ENCODE measurements around the gene SGMS1.
A peak's percentile ranks its signal among the peaks of the same experiment; 100 is the strongest.

Gene SGMS1

DNA sequence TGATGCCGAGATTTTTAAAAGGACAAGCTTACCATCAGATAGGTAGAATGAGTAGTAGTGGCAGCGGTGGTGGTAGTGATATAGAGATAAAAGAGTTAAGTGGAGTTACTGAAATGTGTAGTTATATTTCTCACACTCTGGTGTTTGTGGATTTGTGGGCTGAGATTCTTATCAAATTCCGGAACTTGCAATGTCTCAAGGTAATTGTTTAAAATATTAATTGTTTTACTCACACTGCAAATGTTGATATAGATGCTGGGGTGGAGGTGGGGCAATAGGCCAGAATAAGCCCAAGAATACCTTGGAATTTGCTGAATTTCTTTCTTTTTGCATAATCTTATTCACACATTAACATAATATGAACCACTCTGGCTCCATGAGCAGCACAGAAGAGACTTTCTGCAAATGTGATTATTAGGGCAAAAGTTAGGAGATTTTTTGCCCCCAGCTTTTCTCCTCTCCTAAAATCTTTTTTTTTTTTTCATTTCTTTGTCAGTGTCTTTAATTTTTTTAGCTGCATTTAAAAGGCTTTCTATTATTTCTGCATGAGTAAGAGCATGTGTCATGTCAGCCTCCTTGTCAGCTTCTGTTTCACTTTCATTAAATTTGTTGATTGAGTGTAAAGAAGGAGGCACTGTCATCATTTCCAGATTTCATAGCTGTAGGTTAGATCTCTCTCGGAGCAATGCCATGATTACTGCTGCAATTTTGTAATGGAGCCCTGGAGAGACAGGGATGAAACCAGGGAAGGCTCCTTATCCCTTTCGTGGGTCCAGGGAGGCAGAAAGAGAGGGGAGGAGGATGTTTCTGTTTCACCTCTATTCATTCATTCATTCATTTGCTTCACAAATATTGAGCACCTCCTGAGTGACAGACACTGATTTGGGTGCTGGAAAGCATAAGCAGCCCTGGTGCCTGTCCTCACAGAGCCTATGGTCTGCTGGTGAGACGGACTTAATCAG is 13.1 kb upstream of the SGMS1 start:
- no peak for DNase-seq (ENCODE audit: insufficient read length, low spot score)
- no peak for FAIRE-seq

DNA sequence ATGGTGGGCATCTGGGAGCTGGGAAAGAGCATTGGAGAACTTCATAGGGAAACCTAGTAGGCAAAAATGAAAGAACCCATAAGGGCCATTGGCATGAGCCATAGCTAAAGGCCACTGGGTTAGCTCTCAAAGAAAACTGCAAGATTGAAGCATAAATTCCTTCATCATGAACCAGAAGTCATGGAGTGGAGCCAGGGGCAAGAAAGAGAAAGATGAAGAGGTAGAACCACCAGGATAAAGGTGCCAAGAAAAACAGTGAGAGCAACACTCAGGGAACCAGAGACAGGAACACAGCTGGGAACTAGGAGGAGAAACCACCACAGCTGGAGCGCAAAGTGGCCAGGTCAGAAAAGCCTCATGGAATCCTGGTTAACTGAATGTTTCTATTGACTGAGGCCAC is 11.5 kb upstream of the SGMS1 start:
- no peak for FAIRE-seq
- no peak for DNase-seq (ENCODE audit: insufficient read length, low spot score)

DNA sequence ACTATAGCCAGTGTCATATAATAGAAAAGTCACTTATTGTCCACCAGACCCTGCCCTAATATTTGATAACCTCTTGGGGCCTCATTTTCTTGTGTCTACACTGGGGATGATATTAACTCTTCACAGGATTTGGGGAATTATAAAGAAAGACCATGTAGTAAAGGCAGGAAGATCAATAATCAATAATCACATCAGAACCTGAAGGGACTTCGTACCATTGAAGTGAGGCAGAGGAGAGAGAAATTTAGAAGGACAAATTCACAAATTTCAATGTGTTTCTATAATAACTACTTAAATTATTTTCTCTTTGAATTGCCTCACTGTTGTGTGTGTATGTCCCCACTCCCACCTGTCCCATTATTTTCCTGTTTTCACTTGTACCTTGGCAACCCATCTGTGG is 10.7 kb upstream of the SGMS1 start:
- FAIRE-seq (no peak), DNase-seq (ENCODE audit: insufficient read length, low spot score) (no peak)

DNA sequence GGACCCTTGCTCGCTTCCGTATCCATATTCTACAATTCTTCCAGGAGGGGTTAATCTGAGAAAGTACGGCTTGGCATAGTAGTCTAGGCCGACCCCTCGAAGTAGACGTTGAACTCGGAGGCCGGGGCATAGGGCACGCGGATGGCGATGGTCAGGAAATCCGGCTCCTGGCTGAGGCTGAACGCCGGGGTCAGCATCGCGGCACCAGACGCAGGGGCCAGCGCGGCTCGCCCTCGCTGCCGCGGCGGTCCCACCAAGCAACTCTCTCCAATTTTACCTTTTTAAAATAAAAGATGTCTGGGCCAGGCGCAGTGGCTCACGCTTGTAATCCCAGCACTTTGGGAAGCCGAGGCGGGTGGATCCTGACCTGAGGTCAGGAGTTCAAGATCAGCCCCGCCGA is 7.3 kb upstream of the SGMS1 start:
- no peak for FAIRE-seq

DNA sequence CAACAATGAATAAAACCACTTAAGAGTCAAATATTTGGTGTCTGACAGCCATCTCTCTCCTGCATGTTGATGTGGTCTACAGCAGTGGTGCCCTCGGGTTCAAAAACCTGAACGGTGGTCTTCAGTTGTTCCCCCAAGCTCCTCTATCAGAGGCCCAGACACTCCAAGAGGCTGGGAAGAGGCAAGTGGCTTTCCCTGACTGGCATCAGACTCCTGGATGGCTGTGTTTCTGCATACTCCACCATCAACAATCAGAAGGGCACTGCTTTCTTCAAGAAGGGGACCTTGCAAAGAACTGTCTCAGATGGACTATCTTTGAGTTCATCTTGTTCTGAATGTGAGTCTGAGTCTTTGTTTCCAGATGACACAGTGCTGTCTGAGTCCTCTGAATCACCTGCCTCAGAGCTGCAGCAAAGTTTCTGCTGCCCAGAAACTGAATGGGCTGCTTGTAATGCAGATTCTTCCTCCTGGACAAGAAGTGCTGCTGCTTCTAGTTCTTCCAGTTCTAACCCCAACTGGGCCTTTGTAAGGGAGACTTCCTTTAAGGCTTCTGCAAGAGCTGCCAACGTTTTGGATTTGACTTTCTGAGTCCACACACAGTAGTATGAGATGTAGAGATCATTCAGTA is 5.9 kb upstream of the SGMS1 start:
- DNase-seq (ENCODE audit: insufficient read length, low spot score) (no peak), FAIRE-seq (no peak)

More for the DNA sequence above, 7.3 kb upstream of the SGMS1 start:
- no peak for DNase-seq (ENCODE audit: insufficient read length, low spot score)

DNA sequence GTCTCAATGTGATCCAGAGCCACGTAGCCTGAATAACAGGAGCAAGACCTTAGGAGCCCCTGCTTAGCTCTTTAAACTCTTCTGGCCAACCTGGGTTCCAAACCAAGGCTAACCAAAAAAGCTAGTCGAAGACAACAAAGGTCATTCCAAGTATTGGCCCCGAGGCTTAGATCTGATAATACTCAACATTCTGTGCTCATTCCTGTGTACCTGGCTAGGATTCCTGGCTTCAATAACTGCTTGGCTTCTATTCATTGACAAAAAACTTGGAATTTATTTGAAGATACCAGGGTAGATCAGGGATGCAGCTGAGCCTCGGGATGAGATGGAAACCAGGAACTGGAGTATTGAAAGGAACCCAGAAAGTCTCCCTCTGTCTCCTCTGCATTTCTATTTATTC is 4.1 kb upstream of the SGMS1 start:
- no peak for DNase-seq (ENCODE audit: insufficient read length, low spot score)
- FAIRE-seq = no peak

DNA sequence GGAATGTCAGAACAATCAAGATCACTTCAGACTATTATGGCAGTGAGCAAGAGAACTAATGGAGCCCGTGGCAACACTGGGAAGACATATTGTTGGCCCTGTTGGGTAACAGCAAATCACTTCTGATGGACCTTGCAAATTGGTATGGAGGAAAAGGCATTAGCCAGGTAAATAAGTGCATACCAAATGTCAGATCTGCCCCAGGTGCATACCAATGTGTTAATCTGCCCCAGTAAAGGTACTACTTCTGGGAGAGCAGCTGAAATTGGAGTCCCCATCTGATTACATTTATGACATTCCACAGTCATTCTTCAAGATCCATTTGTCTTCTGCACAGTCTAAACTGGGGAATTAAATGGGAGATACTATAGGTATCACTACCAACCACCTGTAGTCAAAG is 3.7 kb upstream of the SGMS1 start:
- FAIRE-seq (no peak), DNase-seq (ENCODE audit: insufficient read length, low spot score) (no peak)

DNA sequence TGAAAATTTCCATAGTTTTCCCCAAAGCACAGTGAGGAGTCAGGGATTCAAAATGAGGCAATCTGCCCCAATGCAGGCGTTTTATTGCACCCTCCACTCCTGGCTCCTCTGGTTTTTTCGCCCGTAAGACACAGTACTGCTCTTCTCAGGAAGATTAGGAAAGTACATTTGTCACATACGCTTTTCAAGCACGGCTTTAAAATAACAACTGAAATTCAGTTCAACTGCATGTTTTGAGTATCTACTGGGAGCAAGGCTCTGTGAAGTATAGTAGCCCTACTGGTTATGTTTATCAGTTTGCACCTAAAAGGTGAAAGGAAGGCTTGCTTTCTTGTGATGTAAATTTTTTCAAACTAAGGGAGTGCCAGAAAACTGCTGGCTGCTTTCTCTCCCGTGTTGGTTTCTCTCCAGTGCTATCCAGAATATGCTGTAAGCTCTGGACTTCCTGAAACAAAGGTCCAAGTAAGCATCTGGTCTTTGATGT is 1.9 kb upstream of the SGMS1 start:
- DNase-seq (ENCODE audit: insufficient read length, low spot score) (no peak), FAIRE-seq (no peak)

DNA sequence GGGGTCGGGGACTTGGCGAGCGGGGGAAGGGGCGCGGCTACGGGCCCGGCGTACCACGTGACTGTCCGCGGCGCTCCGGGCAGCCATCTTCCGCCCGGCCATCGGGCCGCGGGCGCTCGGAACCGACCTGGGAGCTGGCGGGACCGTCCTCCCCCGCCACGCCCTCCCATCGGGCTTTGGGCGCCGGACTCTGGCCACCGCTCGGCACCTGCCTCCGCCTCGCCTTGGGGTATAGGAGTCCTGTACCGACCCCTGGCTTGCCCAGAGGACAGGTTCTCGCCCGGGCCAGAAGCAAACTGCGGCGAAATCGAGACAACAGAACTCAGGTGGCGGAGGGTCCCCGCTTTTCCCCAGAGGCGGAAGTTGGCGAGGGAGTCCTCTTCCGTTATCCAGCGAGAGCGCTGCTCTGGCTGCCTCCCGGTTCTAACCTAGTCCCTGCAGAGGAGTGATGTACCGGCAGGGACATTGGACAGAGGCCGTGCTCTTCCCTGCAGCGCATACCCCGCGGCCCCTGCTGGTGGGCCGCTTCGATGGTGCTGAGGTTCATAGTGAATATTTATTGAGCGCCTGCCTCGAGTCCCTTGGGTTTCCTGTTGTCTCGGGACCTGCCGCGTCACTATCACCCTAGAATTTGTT is 1.2 kb upstream of the SGMS1 start:
- peak; percentile 75 for DNase-seq (ENCODE audit: insufficient read length, low spot score)
- FAIRE-seq = peak; percentile 31

DNA sequence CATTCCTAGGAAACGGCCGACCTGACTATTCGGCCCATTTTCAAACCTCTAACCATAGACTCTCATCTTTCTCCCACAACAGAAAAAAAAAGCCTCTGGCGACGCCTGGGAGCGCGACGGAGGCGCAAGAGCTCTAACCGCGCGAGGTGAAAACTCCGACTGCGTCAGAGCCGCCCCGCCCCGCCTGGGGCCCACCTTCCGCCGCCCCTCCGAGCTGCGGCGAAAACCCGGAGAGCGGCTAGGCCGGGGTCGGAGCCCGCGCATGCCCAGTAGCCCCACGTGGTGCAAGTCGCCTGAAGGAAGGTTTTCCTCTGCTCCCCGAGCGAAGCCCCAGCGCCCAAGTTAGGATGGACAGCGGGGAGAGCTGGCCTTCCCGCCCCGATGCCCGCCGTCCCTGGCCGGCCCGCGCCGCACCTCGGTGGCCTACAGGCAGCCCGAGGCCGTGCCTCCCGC is 683 bp upstream of the SGMS1 start:
- DNase-seq (ENCODE audit: insufficient read length, low spot score) (peak; percentile 82), FAIRE-seq (peak; percentile 48)

DNA sequence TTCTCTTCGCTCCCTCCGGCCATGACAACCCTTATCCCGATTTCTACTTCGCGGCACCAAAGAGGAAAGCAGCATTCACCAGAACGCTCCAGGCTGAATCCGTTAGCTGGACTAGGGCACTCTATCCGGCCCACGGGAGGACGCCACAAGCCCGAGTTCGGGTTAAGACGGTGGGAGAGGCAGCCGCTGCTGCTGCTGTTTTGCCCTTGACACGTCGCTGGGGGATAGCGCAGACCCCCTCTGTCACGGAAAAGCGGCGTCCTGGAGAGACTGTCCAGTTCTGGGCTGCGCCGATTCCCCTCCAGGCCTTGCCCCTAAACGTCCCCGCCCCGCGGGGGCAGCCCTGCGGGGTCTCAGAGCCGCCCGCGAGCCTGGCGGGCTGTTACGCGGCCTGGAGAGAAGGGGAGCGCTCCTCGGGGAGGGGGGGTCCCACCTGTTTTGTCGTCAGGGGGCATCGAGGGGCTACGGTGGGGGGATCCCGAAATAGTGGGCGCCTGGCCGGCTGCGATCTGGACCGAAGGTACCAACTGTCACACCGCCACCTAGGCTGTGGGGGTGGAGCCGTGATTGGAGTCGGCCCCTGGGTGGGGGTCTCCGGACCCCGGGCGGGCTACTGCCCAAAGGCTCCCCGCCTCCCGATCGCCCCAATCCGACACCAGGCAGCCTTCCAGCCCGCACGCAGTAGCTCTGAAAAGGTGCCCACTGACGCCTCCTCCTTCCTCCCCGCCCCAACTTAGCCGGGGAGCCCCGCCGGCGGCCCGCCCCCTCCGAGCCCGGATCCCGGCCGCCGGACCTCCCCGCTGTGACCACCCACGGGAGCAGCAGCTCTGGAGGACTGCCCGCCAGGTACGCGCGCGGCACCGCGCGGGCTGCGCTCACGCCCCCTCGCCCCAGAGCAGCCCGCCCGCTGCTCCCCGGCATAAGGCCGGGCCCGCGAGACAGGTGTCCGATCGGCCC is 772 bp downstream of the SGMS1 start:
- FAIRE-seq = no peak

DNA sequence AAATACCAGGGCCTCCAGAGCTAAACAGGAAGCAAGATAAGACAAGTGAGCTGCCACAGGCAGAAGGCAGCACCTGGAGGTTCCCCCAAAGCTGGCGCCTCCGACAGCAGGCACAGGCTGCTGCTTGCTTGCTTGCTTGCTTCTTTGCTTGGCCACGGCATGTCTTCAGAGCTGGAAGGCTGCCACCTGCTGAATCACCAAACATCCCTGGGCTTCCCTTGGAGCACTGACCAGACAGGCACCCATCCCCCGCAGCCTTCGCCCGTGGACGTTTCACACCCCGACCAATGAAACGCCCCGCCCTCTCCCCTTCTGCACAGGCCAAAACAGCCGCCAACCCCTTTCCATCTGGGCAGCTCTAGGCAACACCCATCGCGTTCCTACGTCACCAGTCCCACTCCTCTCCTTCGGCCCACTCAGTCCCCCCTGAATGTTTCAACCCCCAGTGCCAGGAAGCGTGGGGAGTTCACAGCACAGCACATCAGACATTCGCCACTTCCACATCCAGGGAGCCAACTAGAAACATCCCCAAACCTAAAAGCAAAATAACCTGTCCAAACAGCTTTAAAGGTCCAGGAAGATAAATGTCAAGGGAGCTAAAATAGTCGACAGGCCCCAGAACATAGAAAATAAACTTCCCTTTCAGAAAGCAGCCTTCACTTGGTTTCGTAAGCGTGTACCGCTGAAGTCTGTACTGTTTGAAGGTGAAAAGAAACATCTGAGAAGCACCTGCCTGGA is 1.6 kb downstream of the SGMS1 start:
- DNase-seq (ENCODE audit: insufficient read length, low spot score) (peak; percentile 82), FAIRE-seq (peak; percentile 28)

More for the DNA sequence above, 772 bp downstream of the SGMS1 start:
- DNase-seq (ENCODE audit: insufficient read length, low spot score) = peak; percentile 11

DNA sequence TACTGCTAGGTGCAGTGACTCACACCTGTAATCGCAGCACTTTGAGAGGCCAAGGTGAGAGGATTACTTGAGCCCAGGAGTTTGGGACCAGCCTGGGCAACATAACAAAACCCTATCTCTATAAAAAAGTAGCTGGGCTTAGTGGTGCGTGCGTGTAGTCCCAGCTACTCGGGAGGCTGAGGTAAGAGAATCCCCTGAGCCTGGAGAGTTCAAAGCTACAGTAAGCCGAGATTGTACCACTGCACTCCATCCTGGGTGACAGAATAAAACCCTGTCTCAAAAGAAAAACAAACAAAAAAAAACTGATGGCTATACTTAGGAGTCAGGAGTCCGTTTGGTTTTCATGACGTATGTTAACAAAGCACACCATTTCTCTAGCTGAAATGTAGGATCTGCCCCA is 2.9 kb downstream of the SGMS1 start:
- DNase-seq (ENCODE audit: insufficient read length, low spot score) = no peak

DNA sequence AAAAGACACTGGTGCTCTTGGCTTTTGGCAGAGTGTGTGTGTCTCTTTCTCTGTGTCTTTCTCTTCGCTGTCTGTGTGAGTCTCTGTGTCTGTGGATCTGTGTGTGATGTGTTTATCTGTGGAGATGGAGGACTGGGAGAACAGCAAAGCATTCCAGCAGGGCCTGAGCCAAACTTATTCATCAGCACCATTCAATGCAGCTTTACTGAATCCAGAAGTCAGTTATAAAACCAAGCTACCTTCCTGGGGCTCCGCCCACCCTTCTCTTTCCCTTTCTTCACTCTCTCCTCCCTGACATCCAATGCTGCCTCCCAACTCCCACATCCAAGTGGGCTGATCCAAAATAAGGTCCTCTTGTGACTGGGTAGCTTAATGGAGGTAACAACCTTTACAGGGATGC is 3.9 kb downstream of the SGMS1 start:
- DNase-seq (ENCODE audit: insufficient read length, low spot score) (no peak), FAIRE-seq (no peak)

More for the DNA sequence above, 2.9 kb downstream of the SGMS1 start:
- FAIRE-seq = no peak

DNA sequence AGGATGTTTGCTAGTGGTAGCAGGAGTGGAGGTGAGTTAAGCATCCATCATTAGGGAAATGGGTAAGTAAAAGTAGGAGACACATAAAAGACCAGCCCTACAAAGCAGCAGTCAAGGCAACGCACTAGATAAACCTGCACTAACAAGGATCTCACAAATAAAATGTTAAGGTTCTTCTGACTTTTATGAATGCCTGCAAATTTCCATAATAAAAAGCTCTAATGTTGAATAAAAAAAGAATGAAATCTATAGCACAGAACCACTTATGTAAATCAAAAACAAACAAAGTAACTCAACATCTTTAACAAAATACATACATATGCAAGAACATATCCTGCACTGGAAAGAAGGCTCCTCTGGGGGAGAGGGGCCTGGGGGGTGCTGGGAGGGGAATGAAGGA is 4.6 kb downstream of the SGMS1 start:
- DNase-seq (ENCODE audit: insufficient read length, low spot score) = no peak
- no peak for FAIRE-seq

DNA sequence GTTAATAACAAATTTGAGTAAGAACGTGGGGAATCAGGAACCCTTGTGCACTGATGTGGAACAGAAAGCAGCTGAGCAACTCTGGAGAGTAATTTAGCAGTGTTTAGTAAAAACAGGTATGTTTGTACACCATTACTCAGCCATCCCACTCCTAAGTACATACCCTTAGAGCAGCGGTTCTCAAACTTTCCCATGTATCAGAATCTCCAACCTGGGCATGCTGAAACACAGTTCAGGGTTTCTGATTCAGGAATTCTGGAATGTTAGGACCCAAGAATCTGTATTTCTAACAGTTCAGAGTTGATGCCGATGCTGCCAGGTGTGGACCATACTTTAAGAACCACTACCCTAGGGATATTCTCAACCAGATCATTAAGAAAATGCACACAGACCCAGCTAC is 5.1 kb downstream of the SGMS1 start:
- no peak for FAIRE-seq

DNA sequence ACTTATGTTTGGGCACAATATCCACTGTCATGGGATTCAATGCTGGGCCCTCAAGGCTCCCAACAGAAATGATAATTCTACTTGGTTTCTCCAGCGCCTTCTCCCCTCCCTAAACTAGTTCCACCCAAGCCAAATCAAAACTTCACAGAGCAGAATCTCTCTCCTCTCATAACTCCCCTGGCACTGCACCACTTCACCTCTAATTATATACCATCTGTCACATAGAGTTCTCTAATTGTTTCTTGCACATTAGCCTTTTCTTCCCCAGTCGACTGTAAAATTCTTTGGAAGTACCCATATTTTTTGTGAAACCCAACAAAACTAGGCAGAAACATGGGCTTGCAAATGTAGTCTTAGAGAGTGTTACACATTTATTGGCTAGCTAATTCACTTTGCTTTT is 8.1 kb downstream of the SGMS1 start:
- DNase-seq (ENCODE audit: insufficient read length, low spot score) (no peak), FAIRE-seq (no peak)

More for the DNA sequence above, 5.1 kb downstream of the SGMS1 start:
- no peak for DNase-seq (ENCODE audit: insufficient read length, low spot score)

DNA sequence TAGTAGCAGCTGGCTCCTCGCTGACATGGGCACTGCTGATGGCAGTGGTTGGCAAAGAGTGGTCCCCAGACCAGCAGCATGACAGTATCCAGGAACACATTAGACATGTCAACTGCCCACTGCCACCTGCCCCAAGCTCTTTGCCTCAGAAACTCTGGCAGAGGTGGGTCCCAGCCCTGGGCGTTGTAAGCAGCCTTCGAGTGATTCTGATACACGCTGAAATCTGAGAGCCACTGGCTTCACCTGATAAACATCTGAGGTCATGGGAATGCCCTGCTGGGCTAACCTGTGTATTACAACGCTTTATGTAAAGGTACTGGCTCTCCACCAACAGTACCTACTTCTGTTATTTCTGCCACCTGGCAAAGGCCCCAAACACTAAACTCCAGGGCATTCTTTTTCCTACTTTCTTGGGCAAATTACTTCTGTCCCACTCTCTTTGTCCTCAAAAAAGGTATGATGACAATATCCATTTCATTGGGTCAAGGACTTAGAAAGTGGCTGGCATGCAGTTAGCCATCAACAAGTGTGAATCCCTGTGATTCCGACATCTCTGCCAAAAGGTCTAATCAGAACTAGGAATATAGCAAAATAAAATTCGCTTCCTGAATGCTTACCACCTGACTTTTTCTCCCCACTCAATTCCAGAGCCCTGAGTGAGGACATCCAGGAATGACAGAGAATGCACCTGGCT is 9.2 kb downstream of the SGMS1 start:
- DNase-seq (ENCODE audit: insufficient read length, low spot score) = no peak
- no peak for FAIRE-seq

All from HTR-8/SVneo (cell line).